GM12892 (cell line): ENCODE results near the gene ZNF451.

Source experiments
- POLR2A ChIP-seq: IDR thresholded peaks from 2 replicates; pipeline ENCODE4 v1.6.1; 2011; ENCODE audit warnings: low read depth, low read length, control low read depth
- POLR2AphosphoS5 ChIP-seq: IDR thresholded peaks from 2 replicates; pipeline ENCODE4 v1.6.1; 2011; ENCODE audit warnings: low read depth, low read length, control low read depth
- TAF1 ChIP-seq: IDR thresholded peaks from 2 replicates; pipeline ENCODE4 v1.6.1; 2011; ENCODE audit warnings: low read depth, mild to moderate bottlenecking, control low read depth, low read length, borderline replicate concordance

GRCh38 chr6:57135885-57136284, 45.9 kb downstream of the ZNF451 start:
- no peak for TF ChIP-seq POLR2AphosphoS5
- TF ChIP-seq POLR2A, result no peak
- no peak for TF ChIP-seq TAF1
